HepG2 (cell line): Measurements from ENCODE around the gene ARMC8. TPM values are rescaled to one million over a fixed set of nuclear protein-coding genes. Genes with fewer than 3 reads are reported as not detected.

Experiments used
- ATAC-seq: fragments of 200-7000 bp; cut with Tn5 transposase; 3 replicates; pipeline ENCODE4 v1.9.1; 2020; ENCODE audit warnings: mild to moderate bottlenecking, moderate library complexity
- BruUV-seq: library from RNA; stranded (reverse); fragments of 400-500 nt; replicated peaks from 2 replicates; lab custom pipeline; 2021; lab: Mats Ljungman, UMichigan
- CTCF ChIA-PET: fragments of 300-600 bp; formaldehyde crosslinking; extraction: SDS; loops from one replicate; lab custom pipeline; 2021; ENCODE audit warnings: low total read pairs, inconsistent platforms, low intra/inter-chr PET ratio; lab: Yijun Ruan, JAX
- POLR2A ChIA-PET: fragments of 350-600 bp; sonication (Branson Sonifier 250); formaldehyde crosslinking; loops from one replicate; lab custom pipeline; 2020; ENCODE audit warnings: antibody characterized with exemption, inconsistent platforms; lab: Yijun Ruan, JAX
- DNase-seq: peaks from one replicate; pipeline ENCODE4 v3.0.0-alpha.2; 2015; ENCODE audit warnings: low spot score
- FAIRE-seq: peaks from 3 replicates; lab custom pipeline; 2011; peaks lifted over from hg19 to GRCh38; lab: Jason Lieb, UNC
- H2AFZ ChIP-seq: one replicate; pipeline ENCODE4 v1.6.1; 2011; ENCODE audit warnings: low read length, inconsistent platforms
- H3K27ac ChIP-seq: fragments of 300-600 bp; 3 replicates; pipeline ENCODE4 v1.8.0; 2011; ENCODE audit warnings: mixed run types, mild to moderate bottlenecking, mixed read lengths, low read length, inconsistent platforms; ENCODE audit not compliant: insufficient read depth; ENCODE audit errors: extremely low read length
- H3K27me3 ChIP-seq, 2 experiments: fragments of 200-600 bp in 1 of 2; 2 replicates in 1 of 2; 3 replicates in 1 of 2; pipeline versions ENCODE4 v1.6.0 to v1.8.0; 2011; ENCODE audit warnings: low read length in 2 of 2, mild to moderate bottlenecking in 2 of 2, moderate library complexity in 2 of 2, inconsistent platforms in 1 of 2; ENCODE audit not compliant: insufficient read depth in 2 of 2, control insufficient read depth in 1 of 2
- H3K36me3 ChIP-seq, 2 experiments: fragments of 200-600 bp in 1 of 2; replicated peaks in 1 of 2; 2 replicates in 1 of 2; 3 replicates in 1 of 2; pipeline versions ENCODE4 v1.5.1 to v1.8.0; 2011; ENCODE audit warnings: low read length in 2 of 2, inconsistent platforms in 1 of 2; ENCODE audit not compliant: insufficient read depth in 2 of 2, control insufficient read depth in 1 of 2
- H3K4me1 ChIP-seq: 2 replicates; pipeline ENCODE4 v1.5.1; 2012; ENCODE audit warnings: low read length, inconsistent platforms; ENCODE audit not compliant: insufficient read depth
- H3K4me2 ChIP-seq: 2 replicates; pipeline ENCODE4 v1.6.0; 2011; ENCODE audit warnings: low read depth, low read length, inconsistent platforms
- H3K4me3 ChIP-seq, 3 experiments: fragments of 200-600 bp in 1 of 3; sonication (generic), shearing (Covaris generic) in 1 of 3; replicated peaks in 1 of 3; 2 replicates each; pipeline ENCODE4 v1.5.1; 2011 to 2016; ENCODE audit warnings: low read length in 3 of 3, inconsistent platforms in 2 of 3, low read depth in 2 of 3, mild to moderate bottlenecking in 2 of 3, control low read depth in 1 of 3, mixed read lengths in 1 of 3; ENCODE audit not compliant: insufficient read depth in 1 of 3
- H3K79me2 ChIP-seq: one replicate; pipeline ENCODE4 v1.6.1; 2011; ENCODE audit warnings: low read length, inconsistent platforms; ENCODE audit not compliant: insufficient read depth
- H3K9ac ChIP-seq: 2 replicates; pipeline ENCODE4 v1.6.0; 2011; ENCODE audit warnings: mild to moderate bottlenecking, low read depth, low read length, inconsistent platforms; ENCODE audit not compliant: insufficient read depth
- H3K9me3 ChIP-seq: 2 replicates; pipeline ENCODE4 v1.5.1; 2012; ENCODE audit warnings: mild to moderate bottlenecking, low read length
- H4K20me1 ChIP-seq: 2 replicates; pipeline ENCODE4 v1.6.0; 2011; ENCODE audit warnings: inconsistent platforms, mild to moderate bottlenecking, low read length, moderate library complexity; ENCODE audit not compliant: insufficient read depth
- HMGXB4 ChIP-seq, 2 experiments: sonication (generic) in 1 of 2; formaldehyde crosslinking in 1 of 2; IDR thresholded peaks; 2 replicates each; pipeline versions ENCODE4 v1.4.0 to v1.6.1; 2018 to 2020; ENCODE audit warnings: missing genetic modification reagents in 2 of 2, borderline replicate concordance in 1 of 2, low read depth in 1 of 2, mild to moderate bottlenecking in 1 of 2, missing biosample characterization in 1 of 2
- KMT2B ChIP-seq: IDR thresholded peaks from 2 replicates; pipeline ENCODE4 v1.6.1; 2016; ENCODE audit warnings: missing genetic modification reagents, missing compliant biosample characterization
- MIXL1 ChIP-seq: IDR thresholded peaks from 2 replicates; pipeline ENCODE4 v1.6.1; 2016
- SRSF1 ChIP-seq: fragments of 200-400 bp; formaldehyde crosslinking; optimal IDR thresholded peaks from 2 replicates; pipeline ENCODE3; 2017; ENCODE audit warnings: mild to moderate bottlenecking, low read depth, low read length, moderate library complexity
- ZNF616 ChIP-seq: sonication (generic); formaldehyde crosslinking; IDR thresholded peaks from 2 replicates; pipeline ENCODE4 v1.5.0; 2020; ENCODE audit warnings: low read depth, mild to moderate bottlenecking, missing genetic modification reagents
- WGBS: methylation state at CpG from one replicate; pipeline ENCODE4 v1.1.6; 2017; ENCODE audit warnings: low lambda C conversion rate; 5-methylcytosine and 5-hydroxymethylcytosine counted together
- in situ Hi-C: cut with HindIII; loops from 2 replicates; pipeline ENCODE4 v1.10.0; 2017; ENCODE audit warnings: low pct_unique_long_range_greater_than_20kb; ENCODE audit not compliant: extremely low pct_ligation_motif_present
- intact Hi-C: fragments of 100-400 bp; cut with micrococcal nuclease; formaldehyde crosslinking; loops from one replicate; pipeline ENCODE4 v1.10.0; 2022; ENCODE audit not compliant: unreplicated experiment
- polyA plus RNA-seq, 8 experiments: library from polyadenylated mRNA; depleted of rRNA in 3 of 8; stranded (reverse) in 7 of 8; unstranded in 1 of 8; fragments of >200 nt; fragmentation: Illumina TruSeq in 4 of 8; extraction: Trizol in 4 of 8; gene quantifications; 2 replicates each; pipeline versions ENCODE4 v1.2.1 to v1.2.3, GENCODE V29; 2011 to 2016; ENCODE audit warnings: low read depth in 4 of 8, missing spikeins in 1 of 8, mixed read lengths in 1 of 8; ENCODE audit not compliant: insufficient read depth in 1 of 8
- total RNA-seq, 5 experiments: library from RNA; depleted of rRNA; stranded (reverse); fragments of >200 nt; fragmentation: Illumina TruSeq; extraction: Trizol; gene quantifications; 2 replicates each; pipeline ENCODE4 v1.2.3, GENCODE V29; 2016; ENCODE audit warnings: low read depth in 1 of 5

Gene ARMC8
- total and polyA plus RNA-seq, 2 of the 13 experiments (the other 11 are each of a cell fraction or from before 2014, with no cell fraction given): 38.9 to 55.3 TPM

GRCh38 chr3:138172625-138173024, 14.5 kb upstream of the ARMC8 start:
- ATAC-seq (no peak), FAIRE-seq (no peak), DNase-seq (no peak)
- H3K4me1 ChIP-seq: peaks cover 19% of the 10 kb centered on the region
- no peak overlapping the region for H3K27ac ChIP-seq
- intact Hi-C loops: no loop called here
- WGBS: 100% methylated on average over 2 of the region's 2 CpGs
- POLR2A ChIA-PET: no interaction called here
- no TSS peak for BruUV-seq
- peaks cover 1 to 24% of the 10 kb centered on the region in 2 experiments; a peak in 4 of 5 replicates for H3K36me3 ChIP-seq
- CTCF ChIA-PET: no interaction called here
- peak overlapping the region; percentile 81; the same call in 1 of the 2 replicates for H3K4me2 ChIP-seq
- H3K79me2 ChIP-seq: peaks cover 21% of the 10 kb centered on the region
- TF ChIP-seq HMGXB4 (CRISPR knock-in tag; IDR thresholded peaks at IDR 0.05; ENCODE audit: borderline replicate concordance in 1 of 2, low read depth in 1 of 2) (no peak), ZNF616 (CRISPR knock-in tag) (no peak)
- H3K27me3 ChIP-seq: no peaks in the 10 kb centered on the region; a peak in 1 of 5 replicates
- no peaks in the 10 kb centered on the region for H4K20me1 ChIP-seq
- H2AFZ ChIP-seq: no peak overlapping the region
- H3K9ac ChIP-seq: no peak overlapping the region
- in situ Hi-C loops: no loop called here
- H3K9me3 ChIP-seq: no peaks in the 10 kb centered on the region
- H3K4me3 ChIP-seq: no peak overlapping the region

GRCh38 chr3:138173769-138174420, 13.2 kb upstream of the ARMC8 start:
- no TSS peak for BruUV-seq
- WGBS: 40% methylated on average over 13 of the region's 13 CpGs
- in situ Hi-C loops: no loop called here

More at GRCh38 chr3:138173769-138174420, 13.2 kb upstream of the ARMC8 start:
- peak; percentile 18 for FAIRE-seq
- peak overlapping the region; percentile 17 for H2AFZ ChIP-seq
- no peak for DNase-seq
- H3K4me3 ChIP-seq: peak overlapping the region; percentile 83 to 93 (median 88)
- ChIA-PET POLR2A (interaction anchor here (1.0 to 3.5 kb wide), 4 partner anchors 11 to 175 kb away, joined by 3 to 39 read pairs (median 4); partner anchors contain the start of genes ARMC8 and MRAS), CTCF (no interaction called here)
- H3K9ac ChIP-seq: peak overlapping the region; percentile 77
- H3K36me3 ChIP-seq: peaks cover 1 to 17% of the 10 kb centered on the region in 2 experiments; a peak in 4 of 5 replicates
- intact Hi-C loops: no loop called here
- H3K79me2 ChIP-seq: peaks cover 21% of the 10 kb centered on the region
- TF ChIP-seq MIXL1 (CRISPR knock-in tag) (0 out of 2 replicates have a peak, but pooled peaks have one; percentile 0), SRSF1 (no peak), KMT2B (CRISPR knock-in tag) (no peak)
- no peaks in the 10 kb centered on the region for H3K9me3 ChIP-seq
- H3K27ac ChIP-seq: peak overlapping the region; percentile 72
- H3K27me3 ChIP-seq: no peaks in the 10 kb centered on the region; a peak in 1 of 5 replicates
- peaks cover 19% of the 10 kb centered on the region for H3K4me1 ChIP-seq
- peak overlapping the region; percentile 81 for H3K4me2 ChIP-seq
- no peaks in the 10 kb centered on the region for H4K20me1 ChIP-seq
- ATAC-seq: peak; percentile 47
